ENCODE data around the gene DPP6. TPM values are rescaled to one million over a fixed set of nuclear protein-coding genes. Genes with fewer than 3 reads are reported as not detected.

The DPP6 gene
- polyA plus RNA-seq, 2 of the 4 experiments (the other 2 are of a cell fraction): not detected

- 73% methylated on average over 7 of the region's 9 CpGs for WGBS (ENCODE audit: missing lambda C conversion rate)
- TF ChIP-seq MAFK (IDR thresholded peaks at IDR 0.05; ENCODE audit: partially characterized antibody) (peak; percentile 89), MAZ (IDR thresholded peaks at IDR 0.05; ENCODE audit: borderline replicate concordance, low read depth, low read length) (no peak), CBX8 (IDR thresholded peaks at IDR 0.05) (no peak)
- Histone ChIP-seq H3K4me2 (no peak overlapping the region), H3K27ac (no peak overlapping the region), H3K4me3 (no peak overlapping the region), H3K4me1 (no peaks in the 10 kb centered on the region), H3K9me3 (peaks cover 9% of the 10 kb centered on the region; the same call in 2 of the 3 replicates)
- FAIRE-seq (no peak), DNase-seq (ENCODE audit: low read depth in 1 of 2, low spot score in 1 of 2) (no peak), ATAC-seq (no peak)
- ChIA-PET POLR2A (no interaction called here), CTCF (interaction anchor here (1.3 kb wide), 1 partner anchor 28 kb away, joined by 4 read pairs; no protein-coding TSS in a partner anchor)
Observed at GRCh38 chr7:154880513-154880912, 828.3 kb downstream of the DPP6 start.

- peaks cover 9% of the 10 kb centered on the region; the same call in 2 of the 3 replicates for H3K9me3 ChIP-seq
- ATAC-seq: no peak
- H3K27ac ChIP-seq: no peak overlapping the region
- no peaks in the 10 kb centered on the region for H3K4me1 ChIP-seq
- no peak for FAIRE-seq
- no peak overlapping the region for H3K4me2 ChIP-seq
- ChIA-PET CTCF (interaction anchor here (1.3 kb wide), 1 partner anchor 29 kb away, joined by 4 read pairs; no protein-coding TSS in a partner anchor), POLR2A (no interaction called here)
- no peak for TF ChIP-seq RAD21 (conservative IDR thresholded peaks at IDR 0.05 in 1 of 2, IDR thresholded peaks at IDR 0.05 in 1 of 2)
- TF ChIP-seq USF2 (IDR thresholded peaks at IDR 0.05): no peak
- no peak for TF ChIP-seq HOXA7 (CRISPR knock-in tag; IDR thresholded peaks at IDR 0.05)
- TF ChIP-seq HMGXB4 (CRISPR knock-in tag; IDR thresholded peaks at IDR 0.05; ENCODE audit: borderline replicate concordance): no peak
- TF ChIP-seq PHF8 (IDR thresholded peaks at IDR 0.05; ENCODE audit: borderline replicate concordance, low read depth): no peak
- TF ChIP-seq CHD2 (IDR thresholded peaks at IDR 0.05; ENCODE audit: low read length, partially characterized antibody): no peak
- TF ChIP-seq MAZ (IDR thresholded peaks at IDR 0.05; ENCODE audit: borderline replicate concordance, low read depth, low read length): no peak
- TF ChIP-seq EHF (CRISPR knock-in tag; IDR thresholded peaks at IDR 0.05): no peak
- TF ChIP-seq ZFP36 (IDR thresholded peaks at IDR 0.05; ENCODE audit: borderline replicate concordance, partially characterized antibody): no peak
- TF ChIP-seq ELK1 (IDR thresholded peaks at IDR 0.05; ENCODE audit: low read depth, low read length): no peak
- no peak for TF ChIP-seq PBX3 (IDR thresholded peaks at IDR 0.05)
- no peak for TF ChIP-seq E2F6 (IDR thresholded peaks at IDR 0.05; ENCODE audit: borderline replicate concordance, low read depth)
- no peak for TF ChIP-seq TFCP2L1 (CRISPR knock-in tag; IDR thresholded peaks at IDR 0.05)
- no peak for TF ChIP-seq CBX8 (IDR thresholded peaks at IDR 0.05)
- TF ChIP-seq RNF2 (IDR thresholded peaks at IDR 0.05; ENCODE audit: borderline replicate concordance, low read depth): no peak
- no peak for TF ChIP-seq HOXB13 (CRISPR knock-in tag; IDR thresholded peaks at IDR 0.05; ENCODE audit: low read depth)
- DNase-seq (ENCODE audit: low read depth in 1 of 2, low spot score in 1 of 2): no peak
- no peak overlapping the region for H3K4me3 ChIP-seq
- 65% methylated on average over 9 of the region's 9 CpGs for WGBS (ENCODE audit: missing lambda C conversion rate)
Observed at GRCh38 chr7:154881026-154881425, 828.8 kb downstream of the DPP6 start.
